ENCODE results near the gene GSTCD.
"Not testable (repeated sequence)": the region's sequence is repeated elsewhere in the genome, so short reads cannot be mapped to it uniquely, and the experiment has no call there.

The GSTCD gene

GRCh38 chr4:105715692-105716278 lies 7.2 kb downstream of the GSTCD start:
- no peak for DNase-seq (ENCODE audit: low read depth in 2 of 2, low spot score in 1 of 2)

- DNase-seq (ENCODE audit: low read depth in 2 of 2, low spot score in 1 of 2): no peak
Observed at GRCh38 chr4:105719204-105719603, 10.6 kb downstream of the GSTCD start.

- no peak for DNase-seq (ENCODE audit: low read depth in 2 of 2, low spot score in 1 of 2)
Observed at GRCh38 chr4:105725623-105726022, 17.0 kb downstream of the GSTCD start.

- not testable (repeated sequence) for DNase-seq (ENCODE audit: low read depth in 2 of 2, low spot score in 1 of 2)
Observed at GRCh38 chr4:105729895-105730294, 21.3 kb downstream of the GSTCD start.

- not testable (repeated sequence) for DNase-seq (ENCODE audit: low read depth in 2 of 2, low spot score in 1 of 2)
Observed at GRCh38 chr4:105735217-105735616, 26.6 kb downstream of the GSTCD start.

GRCh38 chr4:105741548-105741947 lies 33.0 kb downstream of the GSTCD start:
- no peak for DNase-seq (ENCODE audit: low read depth in 2 of 2, low spot score in 1 of 2)

GRCh38 chr4:105748222-105748621 lies 39.6 kb downstream of the GSTCD start:
- DNase-seq (ENCODE audit: low read depth in 2 of 2, low spot score in 1 of 2): no peak

GRCh38 chr4:105751718-105752299 lies 43.2 kb downstream of the GSTCD start:
- no peak for DNase-seq (ENCODE audit: low read depth in 2 of 2, low spot score in 1 of 2)

GRCh38 chr4:105753361-105753760 lies 44.8 kb downstream of the GSTCD start:
- DNase-seq (ENCODE audit: low read depth in 2 of 2, low spot score in 1 of 2): no peak

- DNase-seq (ENCODE audit: low read depth in 2 of 2, low spot score in 1 of 2): no peak
Observed at GRCh38 chr4:105755375-105755774, 46.8 kb downstream of the GSTCD start.

GRCh38 chr4:105758958-105759357 lies 50.4 kb downstream of the GSTCD start:
- no peak for DNase-seq (ENCODE audit: low read depth in 2 of 2, low spot score in 1 of 2)

GRCh38 chr4:105765690-105766407 lies 57.3 kb downstream of the GSTCD start:
- DNase-seq (ENCODE audit: low read depth in 2 of 2, low spot score in 1 of 2): no peak

- DNase-seq (ENCODE audit: low read depth in 2 of 2, low spot score in 1 of 2): no peak
Observed at GRCh38 chr4:105767579-105767978, 59.0 kb downstream of the GSTCD start.

- DNase-seq (ENCODE audit: low read depth in 2 of 2, low spot score in 1 of 2): not testable (repeated sequence)
Observed at GRCh38 chr4:105770524-105770923, 61.9 kb downstream of the GSTCD start.

GRCh38 chr4:105772065-105772464 lies 63.5 kb downstream of the GSTCD start:
- not testable (repeated sequence) for DNase-seq (ENCODE audit: low read depth in 2 of 2, low spot score in 1 of 2)

GRCh38 chr4:105775760-105776415 lies 67.3 kb downstream of the GSTCD start:
- DNase-seq (ENCODE audit: low read depth in 2 of 2, low spot score in 1 of 2): not testable (repeated sequence)

GRCh38 chr4:105780176-105780575 lies 71.6 kb downstream of the GSTCD start:
- DNase-seq (ENCODE audit: low read depth in 2 of 2, low spot score in 1 of 2): no peak

- DNase-seq (ENCODE audit: low read depth in 2 of 2, low spot score in 1 of 2): no peak
Observed at GRCh38 chr4:105784761-105785160, 76.2 kb downstream of the GSTCD start.

- no peak for DNase-seq (ENCODE audit: low read depth in 2 of 2, low spot score in 1 of 2)
Observed at GRCh38 chr4:105785792-105786191, 77.2 kb downstream of the GSTCD start.

GRCh38 chr4:105786748-105787147 lies 78.2 kb downstream of the GSTCD start:
- DNase-seq (ENCODE audit: low read depth in 2 of 2, low spot score in 1 of 2): no peak

GRCh38 chr4:105797225-105797624 lies 88.6 kb downstream of the GSTCD start:
- DNase-seq (ENCODE audit: low read depth in 2 of 2, low spot score in 1 of 2): no peak
